Stimulated activated CD4-positive, alpha-beta T cell treated with anti-CD3 and anti-CD28 coated beads, Interleukin-15, amount 100 ng/mL, for 48 hours (primary cell): ENCODE measurements around the gene AGRP.
"Not testable (repeated sequence)": the region's sequence is repeated elsewhere in the genome, so short reads cannot be mapped to it uniquely, and the experiment has no call there.

ENCODE experiments used
- DNase-seq, 2 donors: peaks; one replicate each; pipeline ENCODE4 v3.0.0-alpha.2; 2020; ENCODE audit warnings: low read depth in 2 of 2

AGRP gene

GRCh38 chr16:67483150-67483549 lies at the start of gene AGRP:
TSS of gene AGRP (minus strand) at chr16:67483547. CDS start at chr16:67483398, 149 bp downstream.
- DNase-seq = no peak

- DNase-seq = no peak
Observed at GRCh38 chr16:67531247-67531646, 47.9 kb upstream of the AGRP start.

GRCh38 chr16:67530013-67530939 lies 46.9 kb upstream of the AGRP start:
- no peak for DNase-seq

GRCh38 chr16:67529582-67530012 lies 46.2 kb upstream of the AGRP start:
- no peak for DNase-seq

- DNase-seq = no peak
Observed at GRCh38 chr16:67528870-67529581, 45.7 kb upstream of the AGRP start.

GRCh38 chr16:67528222-67528869 lies 45.0 kb upstream of the AGRP start, which contains the start of gene RIPOR1:
TSS of gene RIPOR1 (plus strand) at chr16:67528829. CDS start at chr16:67538447, 9,618 bp downstream.
- peak in 1 of 2 donors; percentile 34 for DNase-seq

GRCh38 chr16:67526149-67526791 lies 42.9 kb upstream of the AGRP start:
- no peak for DNase-seq

GRCh38 chr16:67525176-67525860 lies 42.0 kb upstream of the AGRP start:
- no peak for DNase-seq

GRCh38 chr16:67521095-67521804 lies 37.9 kb upstream of the AGRP start:
- peak; percentile 94 to 98 for DNase-seq

- no peak for DNase-seq
Observed at GRCh38 chr16:67519242-67519641, 35.9 kb upstream of the AGRP start.

GRCh38 chr16:67518676-67519075 lies 35.3 kb upstream of the AGRP start:
- no peak for DNase-seq

GRCh38 chr16:67517661-67518423 lies 34.5 kb upstream of the AGRP start:
- no peak for DNase-seq

- DNase-seq = no peak
Observed at GRCh38 chr16:67517155-67517445, 33.8 kb upstream of the AGRP start.

GRCh38 chr16:67516296-67517154 lies 33.2 kb upstream of the AGRP start:
- no peak for DNase-seq

- DNase-seq = peak; percentile 69 to 76
Observed at GRCh38 chr16:67514382-67514828, 31.1 kb upstream of the AGRP start.

GRCh38 chr16:67513892-67514291 lies 30.5 kb upstream of the AGRP start:
- not testable (repeated sequence) for DNase-seq

- no peak for DNase-seq
Observed at GRCh38 chr16:67509016-67509415, 25.7 kb upstream of the AGRP start.

GRCh38 chr16:67506468-67506867 lies 23.1 kb upstream of the AGRP start:
- DNase-seq = no peak
